HepG2 (cell line): ENCODE results near the gene JOSD1. TPM values are rescaled to one million over a fixed set of nuclear protein-coding genes. Genes with fewer than 3 reads are reported as not detected.

ENCODE experiments used
- CBX2 ChIP-seq, 2 experiments: fragments of 200-600 bp in 1 of 2; sonication (generic); formaldehyde crosslinking in 1 of 2; IDR thresholded peaks; 2 replicates each; pipeline versions ENCODE4 v1.7.0 to v1.8.1; 2018 to 2022; ENCODE audit warnings: low read depth in 2 of 2, low read length in 1 of 2, mild to moderate bottlenecking in 1 of 2, missing genetic modification reagents in 1 of 2
- DPF2 ChIP-seq: sonication (generic); formaldehyde crosslinking; IDR thresholded peaks from 2 replicates; pipeline ENCODE4 v1.4.0; 2020; ENCODE audit warnings: mild to moderate bottlenecking, low read depth, missing genetic modification reagents, borderline replicate concordance
- JARID2 ChIP-seq: sonication (generic); formaldehyde crosslinking; IDR thresholded peaks from 2 replicates; pipeline ENCODE4 v1.8.1; 2023; ENCODE audit warnings: missing genetic modification reagents, inconsistent platforms; ENCODE audit not compliant: insufficient replicate concordance
- KAT2B ChIP-seq: fragments of 150-350 bp; IDR thresholded peaks from 2 replicates; pipeline ENCODE4 v1.6.1; 2014; ENCODE audit warnings: low read depth, low read length, borderline replicate concordance
- MEF2D ChIP-seq: sonication (generic); formaldehyde crosslinking; IDR thresholded peaks from 2 replicates; pipeline ENCODE4 v1.5.1; 2020; ENCODE audit warnings: mild to moderate bottlenecking, missing genetic modification reagents
- PITX1 ChIP-seq: sonication (generic); formaldehyde crosslinking; IDR thresholded peaks from 2 replicates; pipeline ENCODE4 v1.5.1; 2020; ENCODE audit warnings: mild to moderate bottlenecking, missing genetic modification reagents
- PTBP1 ChIP-seq: fragments of 200-400 bp; formaldehyde crosslinking; IDR thresholded peaks from 2 replicates; pipeline ENCODE4 v1.6.1; 2018; ENCODE audit warnings: low read length, low read depth; ENCODE audit not compliant: poor library complexity, severe bottlenecking
- REPIN1 ChIP-seq: sonication (generic); formaldehyde crosslinking; IDR thresholded peaks from 2 replicates; pipeline ENCODE4 v1.8.0; 2022; ENCODE audit warnings: missing genetic modification reagents, low read depth, mild to moderate bottlenecking, borderline replicate concordance
- TSC22D2 ChIP-seq: sonication (generic); formaldehyde crosslinking; IDR thresholded peaks from 2 replicates; pipeline ENCODE4 v1.5.1; 2020; ENCODE audit warnings: missing genetic modification reagents, mild to moderate bottlenecking, borderline replicate concordance
- ZMYM4 ChIP-seq: sonication (generic); formaldehyde crosslinking; IDR thresholded peaks from 2 replicates; pipeline ENCODE4 v1.8.1; 2023; ENCODE audit warnings: mild to moderate bottlenecking, missing genetic modification reagents
- ZNF136 ChIP-seq: sonication (generic); formaldehyde crosslinking; IDR thresholded peaks from 2 replicates; pipeline ENCODE4 v1.8.1; 2022; ENCODE audit warnings: low read depth, mild to moderate bottlenecking, moderate library complexity, missing genetic modification reagents
- ZNF326 ChIP-seq: sonication (generic); formaldehyde crosslinking; IDR thresholded peaks from 2 replicates; pipeline ENCODE4 v1.4.0; 2020; ENCODE audit warnings: missing genetic modification reagents, borderline replicate concordance
- ZNF501 ChIP-seq: sonication (generic); formaldehyde crosslinking; IDR thresholded peaks from 2 replicates; pipeline ENCODE4 v1.5.1; 2020; ENCODE audit warnings: mild to moderate bottlenecking, moderate library complexity, missing genetic modification reagents
- ZNF572 ChIP-seq: sonication (generic); formaldehyde crosslinking; IDR thresholded peaks from 2 replicates; pipeline ENCODE4 v1.5.1; 2020; ENCODE audit warnings: mild to moderate bottlenecking, missing genetic modification reagents
- polyA plus RNA-seq, 8 experiments: library from polyadenylated mRNA; depleted of rRNA in 3 of 8; stranded (reverse) in 7 of 8; unstranded in 1 of 8; fragments of >200 nt; fragmentation: Illumina TruSeq in 4 of 8; extraction: Trizol in 4 of 8; gene quantifications; 2 replicates each; pipeline versions ENCODE4 v1.2.1 to v1.2.3, GENCODE V29; 2011 to 2016; ENCODE audit warnings: low read depth in 4 of 8, missing spikeins in 1 of 8, mixed read lengths in 1 of 8; ENCODE audit not compliant: insufficient read depth in 1 of 8
- total RNA-seq, 5 experiments: library from RNA; depleted of rRNA; stranded (reverse); fragments of >200 nt; fragmentation: Illumina TruSeq; extraction: Trizol; gene quantifications; 2 replicates each; pipeline ENCODE4 v1.2.3, GENCODE V29; 2016; ENCODE audit warnings: low read depth in 1 of 5
- TF ChIP-seq, protein P1 (sequence below): sonication (generic); formaldehyde crosslinking; IDR thresholded peaks from 2 replicates; pipeline ENCODE4 v1.8.1; 2023; ENCODE audit warnings: mild to moderate bottlenecking, missing genetic modification reagents
- TF ChIP-seq, protein P2 (sequence below): sonication (generic); IDR thresholded peaks from 2 replicates; pipeline ENCODE4 v1.6.1; 2016; ENCODE audit warnings: low read depth, borderline replicate concordance
- TF ChIP-seq, protein P3 (sequence below): sonication (generic); formaldehyde crosslinking; IDR thresholded peaks from 2 replicates; pipeline ENCODE4 v1.4.0; 2020; ENCODE audit warnings: missing genetic modification reagents
- TF ChIP-seq, protein P4 (sequence below): IDR thresholded peaks from 2 replicates; pipeline ENCODE4 v1.6.1; 2012; ENCODE audit warnings: low read depth, low read length, improper control_type of control experiment
- TF ChIP-seq, protein P5 (sequence below): sonication (generic); formaldehyde crosslinking; IDR thresholded peaks from 2 replicates; pipeline ENCODE4 v1.5.1; 2020; ENCODE audit warnings: mild to moderate bottlenecking, missing genetic modification reagents, borderline replicate concordance

The JOSD1 gene
- total and polyA plus RNA-seq, 2 of the 13 experiments (the other 11 are each of a cell fraction or from before 2014, with no cell fraction given): 31.7 to 38.4 TPM

DNA sequence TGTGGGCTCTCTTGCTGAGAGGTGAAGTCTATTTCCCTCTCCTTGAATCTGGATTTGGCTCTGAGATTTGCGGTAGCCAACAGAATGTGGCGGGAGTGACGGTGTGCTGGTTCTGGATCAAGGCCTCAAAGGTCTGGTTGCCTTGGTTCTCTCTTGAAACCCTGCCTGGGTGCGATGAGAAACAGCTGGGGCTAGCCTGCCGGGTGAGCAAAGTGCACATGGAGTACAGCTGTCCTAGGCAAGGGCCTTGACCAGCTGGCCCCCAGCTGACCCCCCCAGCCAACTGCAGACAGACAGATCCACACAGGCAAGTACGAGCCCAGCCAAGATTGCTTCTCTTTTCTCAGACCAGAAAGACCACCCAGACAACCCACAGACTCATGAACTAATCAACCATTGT, 44.2 kb upstream of the JOSD1 start (continued):
- TF ChIP-seq, protein P1, sequence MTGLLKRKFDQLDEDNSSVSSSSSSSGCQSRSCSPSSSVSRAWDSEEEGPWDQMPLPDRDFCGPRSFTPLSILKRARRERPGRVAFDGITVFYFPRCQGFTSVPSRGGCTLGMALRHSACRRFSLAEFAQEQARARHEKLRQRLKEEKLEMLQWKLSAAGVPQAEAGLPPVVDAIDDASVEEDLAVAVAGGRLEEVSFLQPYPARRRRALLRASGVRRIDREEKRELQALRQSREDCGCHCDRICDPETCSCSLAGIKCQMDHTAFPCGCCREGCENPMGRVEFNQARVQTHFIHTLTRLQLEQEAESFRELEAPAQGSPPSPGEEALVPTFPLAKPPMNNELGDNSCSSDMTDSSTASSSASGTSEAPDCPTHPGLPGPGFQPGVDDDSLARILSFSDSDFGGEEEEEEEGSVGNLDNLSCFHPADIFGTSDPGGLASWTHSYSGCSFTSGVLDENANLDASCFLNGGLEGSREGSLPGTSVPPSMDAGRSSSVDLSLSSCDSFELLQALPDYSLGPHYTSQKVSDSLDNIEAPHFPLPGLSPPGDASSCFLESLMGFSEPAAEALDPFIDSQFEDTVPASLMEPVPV: no peak
- TF ChIP-seq ZNF572 (no peak), DPF2 (CRISPR knock-in tag) (no peak), JARID2 (CRISPR knock-in tag) (no peak), PITX1 (0 out of 2 replicates have a peak, but pooled peaks have one; percentile 38), ZNF501 (CRISPR knock-in tag) (peak; percentile 24; the same call in 1 of the 2 replicates), ZNF326 (no peak), CBX2 (IDR thresholded peaks at IDR 0.05; ENCODE audit: low read depth, low read length) (no peak), CBX2 (CRISPR knock-in tag; IDR thresholded peaks at IDR 0.05; ENCODE audit: low read depth) (no peak), MEF2D (CRISPR knock-in tag) (peak; percentile 68; the same call in 1 of the 2 replicates), PTBP1 (no peak), REPIN1 (no peak), ZNF136 (CRISPR knock-in tag) (no peak), KAT2B (no peak), ZMYM4 (CRISPR knock-in tag) (0 out of 2 replicates have a peak, but pooled peaks have one; percentile 30), TSC22D2 (CRISPR knock-in tag) (no peak)
- TF ChIP-seq, protein P2, sequence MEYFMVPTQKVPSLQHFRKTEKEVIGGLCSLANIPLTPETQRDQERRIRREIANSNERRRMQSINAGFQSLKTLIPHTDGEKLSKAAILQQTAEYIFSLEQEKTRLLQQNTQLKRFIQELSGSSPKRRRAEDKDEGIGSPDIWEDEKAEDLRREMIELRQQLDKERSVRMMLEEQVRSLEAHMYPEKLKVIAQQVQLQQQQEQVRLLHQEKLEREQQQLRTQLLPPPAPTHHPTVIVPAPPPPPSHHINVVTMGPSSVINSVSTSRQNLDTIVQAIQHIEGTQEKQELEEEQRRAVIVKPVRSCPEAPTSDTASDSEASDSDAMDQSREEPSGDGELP: peak; percentile 88
- TF ChIP-seq, protein P3, sequence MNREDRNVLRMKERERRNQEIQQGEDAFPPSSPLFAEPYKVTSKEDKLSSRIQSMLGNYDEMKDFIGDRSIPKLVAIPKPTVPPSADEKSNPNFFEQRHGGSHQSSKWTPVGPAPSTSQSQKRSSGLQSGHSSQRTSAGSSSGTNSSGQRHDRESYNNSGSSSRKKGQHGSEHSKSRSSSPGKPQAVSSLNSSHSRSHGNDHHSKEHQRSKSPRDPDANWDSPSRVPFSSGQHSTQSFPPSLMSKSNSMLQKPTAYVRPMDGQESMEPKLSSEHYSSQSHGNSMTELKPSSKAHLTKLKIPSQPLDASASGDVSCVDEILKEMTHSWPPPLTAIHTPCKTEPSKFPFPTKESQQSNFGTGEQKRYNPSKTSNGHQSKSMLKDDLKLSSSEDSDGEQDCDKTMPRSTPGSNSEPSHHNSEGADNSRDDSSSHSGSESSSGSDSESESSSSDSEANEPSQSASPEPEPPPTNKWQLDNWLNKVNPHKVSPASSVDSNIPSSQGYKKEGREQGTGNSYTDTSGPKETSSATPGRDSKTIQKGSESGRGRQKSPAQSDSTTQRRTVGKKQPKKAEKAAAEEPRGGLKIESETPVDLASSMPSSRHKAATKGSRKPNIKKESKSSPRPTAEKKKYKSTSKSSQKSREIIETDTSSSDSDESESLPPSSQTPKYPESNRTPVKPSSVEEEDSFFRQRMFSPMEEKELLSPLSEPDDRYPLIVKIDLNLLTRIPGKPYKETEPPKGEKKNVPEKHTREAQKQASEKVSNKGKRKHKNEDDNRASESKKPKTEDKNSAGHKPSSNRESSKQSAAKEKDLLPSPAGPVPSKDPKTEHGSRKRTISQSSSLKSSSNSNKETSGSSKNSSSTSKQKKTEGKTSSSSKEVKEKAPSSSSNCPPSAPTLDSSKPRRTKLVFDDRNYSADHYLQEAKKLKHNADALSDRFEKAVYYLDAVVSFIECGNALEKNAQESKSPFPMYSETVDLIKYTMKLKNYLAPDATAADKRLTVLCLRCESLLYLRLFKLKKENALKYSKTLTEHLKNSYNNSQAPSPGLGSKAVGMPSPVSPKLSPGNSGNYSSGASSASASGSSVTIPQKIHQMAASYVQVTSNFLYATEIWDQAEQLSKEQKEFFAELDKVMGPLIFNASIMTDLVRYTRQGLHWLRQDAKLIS (CRISPR knock-in tag): no peak
- TF ChIP-seq, protein P4, sequence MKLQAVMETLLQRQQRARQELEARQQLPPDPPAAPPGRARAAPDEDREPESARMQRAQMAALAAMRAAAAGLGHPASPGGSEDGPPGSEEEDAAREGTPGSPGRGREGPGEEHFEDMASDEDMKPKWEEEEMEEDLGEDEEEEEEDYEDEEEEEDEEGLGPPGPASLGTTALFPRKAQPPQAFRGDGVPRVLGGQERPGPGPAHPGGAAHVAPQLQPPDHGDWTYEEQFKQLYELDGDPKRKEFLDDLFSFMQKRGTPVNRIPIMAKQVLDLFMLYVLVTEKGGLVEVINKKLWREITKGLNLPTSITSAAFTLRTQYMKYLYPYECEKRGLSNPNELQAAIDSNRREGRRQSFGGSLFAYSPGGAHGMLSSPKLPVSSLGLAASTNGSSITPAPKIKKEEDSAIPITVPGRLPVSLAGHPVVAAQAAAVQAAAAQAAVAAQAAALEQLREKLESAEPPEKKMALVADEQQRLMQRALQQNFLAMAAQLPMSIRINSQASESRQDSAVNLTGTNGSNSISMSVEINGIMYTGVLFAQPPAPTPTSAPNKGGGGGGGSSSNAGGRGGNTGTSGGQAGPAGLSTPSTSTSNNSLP: no peak; the same call in 1 of the 2 replicates
- TF ChIP-seq, protein P5, sequence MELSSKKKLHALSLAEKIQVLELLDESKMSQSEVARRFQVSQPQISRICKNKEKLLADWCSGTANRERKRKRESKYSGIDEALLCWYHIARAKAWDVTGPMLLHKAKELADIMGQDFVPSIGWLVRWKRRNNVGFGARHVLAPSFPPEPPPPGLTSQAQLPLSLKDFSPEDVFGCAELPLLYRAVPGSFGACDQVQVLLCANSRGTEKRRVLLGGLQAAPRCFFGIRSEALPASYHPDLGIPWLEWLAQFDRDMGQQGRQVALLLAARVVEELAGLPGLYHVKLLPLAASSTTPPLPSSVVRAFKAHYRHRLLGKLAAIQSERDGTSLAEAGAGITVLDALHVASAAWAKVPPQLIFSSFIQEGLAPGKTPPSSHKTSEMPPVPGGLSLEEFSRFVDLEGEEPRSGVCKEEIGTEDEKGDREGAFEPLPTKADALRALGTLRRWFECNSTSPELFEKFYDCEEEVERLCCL (CRISPR knock-in tag): no peak
